NOMO-1 (cell line): Measurements from ENCODE around the gene IPO4.
A peak's percentile ranks its signal among the peaks of the same experiment; 100 is the strongest.
"Not testable (repeated sequence)": the region's sequence is repeated elsewhere in the genome, so short reads cannot be mapped to it uniquely, and the experiment has no call there.

Experiments
- DNase-seq, 2 experiments: peaks; one replicate each; lab custom pipeline; 2025; ENCODE audit not compliant: unreplicated experiment in 2 of 2; lab: John Stamatoyannopoulos, UW

The IPO4 gene, protein sequence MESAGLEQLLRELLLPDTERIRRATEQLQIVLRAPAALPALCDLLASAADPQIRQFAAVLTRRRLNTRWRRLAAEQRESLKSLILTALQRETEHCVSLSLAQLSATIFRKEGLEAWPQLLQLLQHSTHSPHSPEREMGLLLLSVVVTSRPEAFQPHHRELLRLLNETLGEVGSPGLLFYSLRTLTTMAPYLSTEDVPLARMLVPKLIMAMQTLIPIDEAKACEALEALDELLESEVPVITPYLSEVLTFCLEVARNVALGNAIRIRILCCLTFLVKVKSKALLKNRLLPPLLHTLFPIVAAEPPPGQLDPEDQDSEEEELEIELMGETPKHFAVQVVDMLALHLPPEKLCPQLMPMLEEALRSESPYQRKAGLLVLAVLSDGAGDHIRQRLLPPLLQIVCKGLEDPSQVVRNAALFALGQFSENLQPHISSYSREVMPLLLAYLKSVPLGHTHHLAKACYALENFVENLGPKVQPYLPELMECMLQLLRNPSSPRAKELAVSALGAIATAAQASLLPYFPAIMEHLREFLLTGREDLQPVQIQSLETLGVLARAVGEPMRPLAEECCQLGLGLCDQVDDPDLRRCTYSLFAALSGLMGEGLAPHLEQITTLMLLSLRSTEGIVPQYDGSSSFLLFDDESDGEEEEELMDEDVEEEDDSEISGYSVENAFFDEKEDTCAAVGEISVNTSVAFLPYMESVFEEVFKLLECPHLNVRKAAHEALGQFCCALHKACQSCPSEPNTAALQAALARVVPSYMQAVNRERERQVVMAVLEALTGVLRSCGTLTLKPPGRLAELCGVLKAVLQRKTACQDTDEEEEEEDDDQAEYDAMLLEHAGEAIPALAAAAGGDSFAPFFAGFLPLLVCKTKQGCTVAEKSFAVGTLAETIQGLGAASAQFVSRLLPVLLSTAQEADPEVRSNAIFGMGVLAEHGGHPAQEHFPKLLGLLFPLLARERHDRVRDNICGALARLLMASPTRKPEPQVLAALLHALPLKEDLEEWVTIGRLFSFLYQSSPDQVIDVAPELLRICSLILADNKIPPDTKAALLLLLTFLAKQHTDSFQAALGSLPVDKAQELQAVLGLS

DNA sequence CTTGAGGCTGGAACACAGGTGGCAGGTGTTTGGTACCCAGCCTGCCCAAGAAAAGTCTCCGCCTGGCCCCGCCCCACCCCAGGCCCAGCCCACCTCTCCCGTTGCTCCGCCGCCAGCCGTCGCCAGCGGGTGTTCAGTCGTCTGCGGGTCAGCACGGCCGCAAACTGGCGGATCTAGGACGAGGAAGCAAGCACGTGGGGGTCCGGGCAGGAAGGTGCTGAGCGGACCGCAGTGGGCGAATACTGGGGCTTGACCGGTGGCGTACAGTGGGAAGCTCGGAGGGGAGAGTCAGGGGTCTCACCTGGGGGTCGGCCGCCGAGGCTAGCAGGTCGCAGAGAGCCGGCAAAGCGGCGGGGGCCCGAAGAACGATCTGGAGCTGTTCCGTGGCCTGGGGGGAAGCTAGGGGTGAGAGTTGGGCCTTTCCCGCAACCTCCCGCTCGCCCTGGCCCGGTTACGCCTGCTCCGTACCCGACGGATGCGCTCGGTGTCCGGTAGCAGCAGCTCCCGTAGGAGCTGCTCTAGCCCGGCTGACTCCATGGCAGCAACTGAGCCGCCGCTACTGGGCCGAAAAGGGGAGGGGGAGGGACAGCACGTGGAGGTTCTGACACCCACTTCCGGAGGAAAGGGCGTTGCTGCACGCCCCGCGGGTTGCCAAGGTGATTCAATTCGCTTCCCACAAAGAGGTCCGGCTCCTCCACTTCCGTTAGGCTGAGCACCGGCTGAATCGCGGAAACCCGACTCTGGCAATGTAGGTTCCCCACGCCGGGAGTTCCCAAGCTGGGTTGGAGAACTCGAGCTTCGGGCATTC is at the start of gene IPO4:
Gene IPO4 (minus strand): TSS at position 566 of the 808 bp plus-strand sequence. CDS start 29 bp downstream, at position 537.
- DNase-seq: peak; percentile 94 to 95

DNA sequence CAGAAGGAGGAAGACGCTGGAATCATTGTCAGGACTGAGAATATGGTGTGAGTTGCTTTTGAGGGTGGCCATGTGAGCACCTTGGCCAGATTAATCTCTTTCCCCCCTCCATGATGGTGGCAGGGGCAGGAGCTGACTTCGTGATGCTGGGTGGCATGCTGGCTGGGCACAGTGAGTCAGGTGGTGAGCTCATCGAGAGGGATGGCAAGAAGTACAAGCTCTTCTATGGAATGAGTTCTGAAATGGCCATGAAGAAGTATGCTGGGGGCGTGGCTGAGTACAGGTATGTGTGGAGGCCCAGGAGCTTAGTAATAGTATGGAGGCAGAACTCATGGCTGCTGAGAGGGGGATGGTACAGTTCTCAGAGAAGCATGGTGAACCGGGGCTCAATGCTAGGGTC is 49.5 kb upstream of the IPO4 start:
- DNase-seq: no peak

DNA sequence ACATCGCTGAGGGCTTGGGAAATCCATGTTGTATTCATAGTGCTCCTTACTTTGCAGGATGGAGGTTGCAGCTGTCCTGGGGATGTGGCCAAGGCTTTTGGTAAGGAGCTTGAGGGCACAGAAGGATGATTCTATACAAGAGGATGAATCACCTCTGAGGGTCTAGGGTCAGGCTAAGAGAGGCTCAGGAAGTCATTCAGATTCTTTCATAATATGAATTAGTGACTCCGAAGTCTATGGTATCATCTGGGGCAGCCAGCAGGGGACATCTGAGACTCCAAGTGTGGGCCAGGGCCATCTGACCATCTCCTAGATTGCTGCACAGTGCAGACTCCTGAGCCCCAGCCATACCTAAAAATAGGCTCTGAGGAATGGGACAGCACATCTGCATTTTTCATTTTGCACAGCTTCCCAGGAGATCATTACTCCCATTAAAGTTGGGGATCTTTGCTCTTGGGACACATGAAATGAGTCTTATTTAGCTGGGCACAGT is 48.9 kb upstream of the IPO4 start:
- no peak for DNase-seq

DNA sequence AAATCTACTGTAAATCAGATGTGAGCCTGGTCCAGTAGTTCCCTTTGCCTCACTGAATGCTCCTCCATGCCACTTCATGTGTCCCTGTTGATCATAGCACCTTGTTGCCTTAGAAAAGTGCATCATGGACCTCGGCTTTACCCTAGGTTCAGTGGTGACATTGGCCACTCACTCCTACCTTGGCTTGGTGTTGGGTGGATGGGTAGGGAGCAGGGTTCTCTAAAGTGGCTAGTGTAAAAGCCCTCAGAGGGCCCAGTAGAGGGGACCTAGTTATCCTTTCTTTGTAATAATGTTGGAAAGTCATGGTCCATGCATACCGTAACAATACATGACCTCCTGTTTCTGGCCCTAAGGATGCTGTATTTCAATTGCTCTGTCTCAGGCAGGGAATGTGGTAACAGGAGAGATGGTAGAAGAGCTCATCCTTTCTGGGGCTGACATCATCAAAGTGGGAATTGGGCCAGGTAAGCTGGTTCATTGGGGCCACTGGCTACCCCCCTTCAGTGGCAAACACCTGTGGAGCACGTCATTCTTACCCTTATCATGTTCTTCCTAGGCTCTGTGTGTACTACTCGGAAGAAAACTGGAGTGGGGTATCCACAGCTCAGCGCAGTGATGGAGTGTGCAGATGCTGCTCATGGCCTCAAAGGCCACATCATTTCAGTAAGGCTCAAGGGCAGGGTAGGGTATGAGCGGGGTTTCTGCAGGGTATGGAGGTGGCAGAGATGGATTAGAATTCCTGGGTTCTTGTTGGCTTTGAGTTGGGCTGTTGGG is 48.3 kb upstream of the IPO4 start:
- DNase-seq: no peak

DNA sequence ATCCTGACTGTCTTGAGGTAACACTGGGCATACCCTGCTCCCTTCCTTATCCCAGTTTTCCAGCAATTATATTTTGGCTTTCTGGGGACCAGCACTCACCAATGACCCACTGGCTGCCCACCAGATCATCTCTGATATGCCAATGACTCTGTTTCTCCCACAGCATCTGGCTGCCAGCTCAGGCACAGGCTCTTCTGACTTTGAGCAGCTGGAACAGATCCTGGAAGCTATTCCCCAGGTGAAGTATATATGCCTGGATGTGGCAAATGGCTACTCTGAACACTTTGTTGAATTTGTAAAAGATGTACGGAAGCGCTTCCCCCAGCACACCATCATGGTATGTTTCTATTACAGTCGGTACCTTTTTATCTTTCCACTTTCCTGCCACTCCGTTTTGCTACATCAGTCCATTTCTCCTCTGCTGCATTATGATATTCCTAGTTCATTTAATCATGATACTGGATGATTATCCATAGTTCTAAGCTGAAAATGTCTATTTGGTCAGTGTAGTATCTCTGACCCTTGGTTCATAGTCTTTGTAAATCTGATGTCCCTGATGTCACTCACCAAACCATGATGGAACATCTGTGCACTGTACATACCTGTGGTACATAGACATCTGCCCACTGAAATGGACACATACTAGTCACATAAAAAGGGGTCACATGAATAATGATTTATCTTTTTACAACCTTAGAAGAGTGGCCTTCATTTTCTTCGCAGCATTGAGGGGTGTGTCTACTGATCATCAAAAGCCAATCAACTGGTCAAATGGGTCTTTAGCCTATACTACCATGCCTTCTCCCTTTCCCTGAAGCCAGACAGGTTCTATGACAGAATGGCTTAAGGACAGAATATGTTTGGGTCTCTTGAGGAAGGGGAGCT is 47.4 kb upstream of the IPO4 start:
- DNase-seq: no peak

DNA sequence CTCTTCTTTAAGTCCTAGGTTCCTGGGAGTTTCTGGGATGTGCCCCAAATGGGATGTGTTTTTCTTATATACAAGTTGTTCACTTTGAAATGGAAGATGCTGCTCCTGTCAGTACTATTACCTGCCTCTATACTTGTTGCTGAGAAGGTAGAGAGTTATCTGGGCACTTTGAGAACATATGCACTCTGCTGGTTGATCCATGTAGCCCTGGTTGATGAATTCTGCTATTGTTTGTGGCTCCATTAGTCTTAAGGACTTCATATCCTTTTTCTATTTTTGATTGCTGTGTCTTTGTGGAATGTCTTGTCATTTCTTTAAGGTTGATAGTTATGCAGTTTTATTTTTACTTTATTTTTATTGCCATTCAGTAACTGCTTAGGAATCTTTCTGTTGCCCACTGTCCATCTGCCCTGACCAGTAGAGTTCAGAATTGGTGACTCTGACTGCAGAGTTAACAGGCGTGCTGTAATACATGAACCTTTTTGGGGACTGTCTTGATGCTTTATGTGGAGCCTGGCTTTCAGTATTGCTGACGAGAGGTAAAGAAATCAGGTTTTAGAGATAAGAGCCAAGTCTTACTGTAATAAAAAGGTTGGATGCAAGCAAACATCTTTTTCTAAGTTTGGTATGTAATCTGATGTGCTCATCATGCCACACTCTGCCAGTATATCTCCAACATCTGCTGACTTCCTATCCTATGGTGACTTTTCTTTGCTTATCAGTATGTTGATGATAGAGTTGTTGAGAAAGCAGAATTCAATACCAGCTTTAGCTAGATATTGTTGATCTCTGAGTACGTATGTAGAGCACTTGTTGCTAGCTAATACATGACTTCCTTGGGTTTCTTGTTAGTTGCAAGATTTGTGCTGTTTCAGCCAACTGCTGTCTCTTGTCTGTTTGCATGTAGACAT is 45.7 kb upstream of the IPO4 start:
- no peak for DNase-seq

DNA sequence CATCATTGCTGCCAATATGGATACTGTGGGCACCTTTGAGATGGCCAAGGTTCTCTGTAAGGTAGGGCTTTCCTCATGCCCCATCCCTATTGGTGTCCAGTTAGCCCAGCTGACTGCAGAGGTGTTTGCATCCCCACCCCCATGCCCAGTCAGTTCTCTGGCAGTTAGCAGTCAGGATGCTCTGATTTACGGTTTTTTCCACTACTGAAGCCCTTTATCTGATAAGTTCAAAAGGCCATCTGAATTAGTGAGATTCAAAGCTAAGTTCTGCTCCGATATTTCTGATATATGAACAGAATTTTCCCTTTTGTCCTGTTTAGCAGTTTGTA is 44.9 kb upstream of the IPO4 start:
- DNase-seq: no peak

DNA sequence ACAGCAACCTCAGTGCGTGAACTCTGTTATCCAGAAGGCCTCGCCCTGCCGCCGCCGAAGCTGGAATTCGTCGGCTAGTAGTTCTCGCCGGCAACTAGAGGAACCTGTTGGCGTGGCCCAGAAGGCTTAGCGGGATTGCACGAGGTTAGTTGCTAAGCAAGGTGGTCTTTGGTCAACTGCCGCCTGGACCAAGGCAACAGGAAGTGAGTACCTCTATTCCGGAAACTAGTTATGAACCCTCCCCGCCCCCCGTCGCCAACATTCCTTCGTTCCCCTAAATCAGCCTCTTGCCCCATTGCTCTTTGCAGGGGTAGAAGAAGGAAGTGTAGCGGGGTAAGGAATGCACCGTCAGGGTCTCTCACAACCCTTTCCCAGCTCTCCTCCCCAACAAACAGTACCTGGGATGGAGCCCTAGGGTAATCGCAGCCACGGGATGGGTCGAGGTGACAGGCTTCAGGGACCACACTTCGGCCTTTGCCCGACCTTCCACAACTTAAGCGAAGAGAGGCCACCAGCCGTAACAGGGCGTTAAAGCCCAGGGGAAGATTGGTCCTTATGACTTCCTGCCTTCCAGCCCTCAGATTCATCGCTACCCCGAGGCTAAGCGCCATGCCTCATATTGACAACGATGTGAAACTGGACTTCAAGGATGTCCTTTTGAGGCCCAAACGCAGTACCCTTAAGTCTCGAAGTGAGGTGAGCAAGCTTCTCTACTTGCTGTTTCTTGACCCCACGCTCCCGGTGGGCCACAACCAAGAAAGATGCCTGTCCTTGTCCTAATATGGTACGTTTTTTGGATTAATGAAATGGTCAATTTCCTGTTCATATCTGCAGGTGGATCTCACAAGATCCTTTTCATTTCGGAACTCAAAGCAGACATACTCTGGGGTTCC is 44.3 kb upstream of the IPO4 start, which contains the start of gene GMPR2:
Gene GMPR2 (plus strand): TSS at position 285 of the 893 bp plus-strand sequence. CDS start 325 bp downstream, at position 610.
- DNase-seq: peak in 1 of 2 experiments; percentile 60

DNA sequence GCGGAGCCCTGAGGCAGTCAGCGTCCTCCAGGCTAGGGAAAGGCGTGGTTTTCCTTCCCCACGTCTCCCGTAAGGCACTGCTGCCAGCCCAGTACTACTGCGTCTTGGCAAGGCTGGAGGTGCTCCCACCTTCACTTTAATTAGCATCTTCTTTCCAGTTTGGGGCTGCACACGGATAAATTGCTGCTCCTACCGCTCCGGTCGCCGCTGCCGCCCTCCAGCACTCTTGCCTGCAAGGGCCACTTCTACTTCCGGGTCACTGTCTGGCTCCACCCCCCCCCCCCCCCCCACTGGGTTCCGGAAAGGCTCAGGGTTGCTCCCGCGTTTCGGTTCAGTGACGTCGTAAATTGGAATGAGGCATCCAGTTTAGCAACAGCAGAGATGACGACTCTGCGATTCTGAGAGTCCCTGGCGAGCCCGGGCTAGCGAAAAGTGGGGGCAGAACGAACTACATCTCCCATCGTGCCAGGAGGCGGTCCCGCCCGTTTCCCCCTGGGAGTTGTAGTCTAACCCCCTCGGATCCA is 43.6 kb upstream of the IPO4 start, which contains the start of gene NEDD8:
Gene NEDD8 (minus strand): TSS at position 247 of the 524 bp plus-strand sequence. CDS start 100 bp downstream, at position 147.
- DNase-seq: peak; percentile 96 to 97

DNA sequence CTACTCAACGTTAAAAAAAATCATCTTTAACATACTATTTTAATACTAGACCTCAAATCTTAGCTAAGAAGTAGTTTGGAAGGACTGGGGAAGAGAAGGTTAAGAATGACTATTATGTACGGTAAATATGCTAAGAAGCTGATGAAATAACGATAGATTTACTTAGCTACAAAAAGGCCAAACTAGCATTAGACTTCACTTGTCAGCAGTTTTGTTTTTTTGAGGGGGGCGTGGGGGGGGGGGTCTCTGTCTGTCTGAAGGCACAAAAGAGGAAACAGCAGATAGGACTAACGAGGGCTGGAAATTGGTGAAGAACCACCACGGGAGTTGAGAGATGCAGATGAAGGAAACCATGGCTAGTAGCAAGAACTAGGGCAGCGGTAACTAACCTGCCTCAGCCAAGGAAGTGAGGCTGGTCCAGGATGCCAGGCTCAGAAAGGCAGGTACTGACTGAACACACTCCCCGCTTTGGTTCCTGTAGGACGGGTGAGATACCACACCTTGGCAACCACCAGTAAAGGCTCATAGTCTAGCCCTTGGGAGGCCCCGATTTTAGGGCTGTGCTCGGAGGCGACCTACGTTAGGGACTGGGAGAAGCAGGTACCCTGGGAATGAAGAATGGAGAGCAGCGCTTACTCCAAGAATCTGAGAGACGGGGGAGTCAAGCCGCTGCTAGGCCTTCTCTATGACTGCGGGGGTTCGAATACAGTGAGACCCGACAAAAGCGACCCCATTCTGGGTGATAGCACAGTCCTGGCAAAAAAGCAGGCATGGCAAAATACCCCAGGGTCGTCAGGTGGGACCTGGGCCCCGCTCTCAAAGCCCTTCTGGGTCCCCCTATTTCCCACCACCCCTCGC is 42.9 kb upstream of the IPO4 start:
- peak in 1 of 2 experiments; percentile 39 for DNase-seq

DNA sequence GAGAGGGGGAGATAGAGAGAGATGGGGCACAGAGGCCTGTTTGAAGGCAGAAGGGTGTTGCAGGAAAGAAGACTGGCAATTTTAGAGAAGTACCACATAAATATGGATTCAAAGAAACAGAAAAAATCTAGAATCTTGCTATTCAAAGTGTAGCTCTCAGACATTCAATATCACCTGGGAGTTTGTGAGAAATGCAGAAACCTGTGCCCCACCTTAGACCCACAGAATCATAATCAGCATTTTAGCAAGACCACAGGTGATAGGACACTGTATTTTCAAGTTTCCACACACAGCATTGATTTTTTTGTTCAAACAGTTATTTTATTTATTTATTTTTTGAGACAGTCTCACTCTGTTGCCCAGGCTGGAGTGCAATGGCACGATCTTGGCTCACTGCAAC is 40.3 kb upstream of the IPO4 start:
- no peak for DNase-seq

DNA sequence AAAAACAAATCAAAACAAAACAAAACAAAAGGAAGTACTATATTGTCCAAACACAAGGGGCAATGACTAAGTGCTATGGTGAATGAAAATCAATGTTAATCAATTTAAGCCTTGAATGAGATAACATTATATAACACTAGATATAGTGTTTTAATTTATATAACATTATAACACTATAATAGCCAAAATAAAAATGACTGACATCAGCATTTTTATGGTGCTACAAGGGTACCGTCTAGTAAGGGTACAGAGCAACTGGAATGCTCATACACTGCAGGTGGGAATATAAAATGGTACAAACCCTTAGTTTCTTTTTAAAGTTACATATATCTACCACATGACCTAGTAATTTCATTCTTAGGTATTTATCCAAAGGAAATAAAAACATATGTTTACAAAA is 37.9 kb upstream of the IPO4 start:
- no peak for DNase-seq

DNA sequence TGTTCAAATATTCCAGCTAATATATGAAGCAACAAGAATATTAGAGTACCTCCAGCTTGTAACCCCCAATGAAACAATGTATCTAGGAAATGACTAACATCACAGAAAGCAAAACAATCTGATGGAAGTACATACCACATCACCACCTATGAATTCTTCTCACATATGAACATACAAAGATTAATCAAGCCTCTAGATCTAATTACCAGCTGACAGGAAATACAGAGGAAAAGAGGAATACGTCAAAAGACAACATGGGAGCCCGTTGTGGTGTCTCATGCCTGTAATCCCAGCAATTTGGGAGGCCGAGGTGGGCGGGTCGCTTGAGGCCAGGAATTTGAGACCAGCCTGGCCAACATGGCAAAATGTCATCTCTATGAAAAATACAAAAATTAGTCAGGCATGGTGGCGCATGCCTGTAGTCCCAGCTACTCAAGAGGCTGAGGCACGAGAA is 36.0 kb upstream of the IPO4 start:
- DNase-seq: no peak

DNA sequence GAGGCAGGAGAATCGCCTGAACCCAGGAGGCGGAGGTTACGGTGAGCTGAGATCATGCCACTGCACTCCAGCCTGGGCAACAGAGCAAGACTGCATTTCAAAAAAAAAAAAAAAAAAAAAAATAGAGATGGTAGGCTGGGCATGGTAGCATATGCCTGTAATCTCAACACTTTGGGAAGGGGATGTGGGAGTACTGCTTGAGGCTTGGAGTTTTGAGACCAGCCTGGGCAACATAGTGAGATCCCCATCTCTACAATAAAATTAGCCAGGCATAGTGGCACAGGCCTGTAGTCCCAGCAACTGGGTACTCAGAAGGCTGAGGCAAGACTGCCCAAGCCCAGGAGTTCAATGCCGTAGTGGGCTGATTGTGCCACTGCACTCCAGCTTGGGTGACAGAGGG is 34.4 kb upstream of the IPO4 start:
- not testable (repeated sequence) for DNase-seq

DNA sequence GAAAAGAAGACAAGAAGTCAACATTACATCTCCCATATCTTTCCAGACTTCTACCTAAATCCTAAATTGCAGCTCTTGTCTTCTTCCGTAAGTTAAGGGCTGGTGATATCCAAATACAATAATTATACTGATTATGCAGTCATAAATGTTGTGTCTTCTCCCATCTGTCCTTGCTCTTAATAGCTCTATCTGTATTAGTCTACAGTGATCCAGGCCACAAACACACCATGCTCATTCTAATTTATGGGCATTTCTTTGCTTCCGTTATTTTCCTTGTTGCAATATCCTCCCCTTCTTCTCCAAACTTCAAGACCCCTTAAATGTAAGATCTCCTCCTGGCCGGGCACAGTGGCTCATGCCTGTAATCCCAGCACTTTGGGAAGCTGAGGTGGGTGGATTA is 30.9 kb upstream of the IPO4 start:
- DNase-seq: no peak
